Thyroid gland (tissue), 4 donors: ENCODE results near the gene DCUN1D4. TPM values are rescaled to one million over a fixed set of nuclear protein-coding genes. Genes with fewer than 3 reads are reported as not detected.

ENCODE experiments used
- DNase-seq, 2 donors: peaks; one replicate each; pipeline ENCODE4 v3.0.0-alpha.2; 2019
- H3K27ac ChIP-seq, 3 donors: fragments of 200-600 bp; sonication (generic); 1 replicate in 2 of 3; 2 replicates in 1 of 3; pipeline ENCODE4 v1.5.1; 2016 to 2019; ENCODE audit warnings: mild to moderate bottlenecking in 1 of 3, moderate library complexity in 1 of 3
- H3K27me3 ChIP-seq: fragments of 200-600 bp; sonication (generic); one replicate; pipeline ENCODE4 v1.5.1; 2019
- H3K36me3 ChIP-seq, 2 donors: fragments of 200-600 bp; sonication (generic); one replicate each; pipeline ENCODE4 v1.5.1; 2016 to 2019
- H3K4me1 ChIP-seq, 2 donors: fragments of 200-600 bp; sonication (generic); one replicate each; pipeline ENCODE4 v1.5.1; 2017 to 2019
- H3K4me3 ChIP-seq, 3 donors: fragments of 200-600 bp; sonication (generic); replicated peaks in 1 of 3; 1 replicate in 2 of 3; 2 replicates in 1 of 3; pipeline ENCODE4 v1.5.1; 2016; ENCODE audit warnings: mild to moderate bottlenecking in 1 of 3
- H3K9me3 ChIP-seq: fragments of 200-600 bp; sonication (generic); one replicate; pipeline ENCODE4 v1.5.1; 2017
- POLR2A ChIP-seq, 2 donors: fragments of 450-650 bp; IDR thresholded peaks; one replicate each; pipeline ENCODE4 v1.6.1; 2017; ENCODE audit warnings: antibody characterized with exemption in 2 of 2, mild to moderate bottlenecking in 2 of 2, moderate library complexity in 1 of 2
- WGBS, 2 donors: methylation state at CpG; one replicate each; pipeline ENCODE4 v1.1.5; 2017; 5-methylcytosine and 5-hydroxymethylcytosine counted together
- intact Hi-C: fragments of 100-400 bp; cut with DNase I; formaldehyde crosslinking; loops from one replicate; pipeline ENCODE4 v1.15.1; 2023
- total RNA-seq, 4 donors: library from RNA; depleted of rRNA; stranded (reverse); fragments of >200 nt; gene quantifications; one replicate each; pipeline ENCODE4 v1.2.3, GENCODE V29; 2016
- TF ChIP-seq, protein P1 (sequence below), 6 experiments: fragments of 200-600 bp in 3 of 6; fragments of 450-650 bp in 3 of 6; sonication (generic) in 3 of 6; IDR thresholded peaks; one replicate each; pipeline ENCODE4 v1.5.1; 2016 to 2019; ENCODE audit warnings: antibody characterized with exemption in 6 of 6, mild to moderate bottlenecking in 2 of 6, inconsistent platforms in 1 of 6, moderate library complexity in 1 of 6

DCUN1D4 gene
- total RNA-seq, 4 donors from 2014 or later, result 44.6 to 81.4 (median 51.7) TPM

DNA sequence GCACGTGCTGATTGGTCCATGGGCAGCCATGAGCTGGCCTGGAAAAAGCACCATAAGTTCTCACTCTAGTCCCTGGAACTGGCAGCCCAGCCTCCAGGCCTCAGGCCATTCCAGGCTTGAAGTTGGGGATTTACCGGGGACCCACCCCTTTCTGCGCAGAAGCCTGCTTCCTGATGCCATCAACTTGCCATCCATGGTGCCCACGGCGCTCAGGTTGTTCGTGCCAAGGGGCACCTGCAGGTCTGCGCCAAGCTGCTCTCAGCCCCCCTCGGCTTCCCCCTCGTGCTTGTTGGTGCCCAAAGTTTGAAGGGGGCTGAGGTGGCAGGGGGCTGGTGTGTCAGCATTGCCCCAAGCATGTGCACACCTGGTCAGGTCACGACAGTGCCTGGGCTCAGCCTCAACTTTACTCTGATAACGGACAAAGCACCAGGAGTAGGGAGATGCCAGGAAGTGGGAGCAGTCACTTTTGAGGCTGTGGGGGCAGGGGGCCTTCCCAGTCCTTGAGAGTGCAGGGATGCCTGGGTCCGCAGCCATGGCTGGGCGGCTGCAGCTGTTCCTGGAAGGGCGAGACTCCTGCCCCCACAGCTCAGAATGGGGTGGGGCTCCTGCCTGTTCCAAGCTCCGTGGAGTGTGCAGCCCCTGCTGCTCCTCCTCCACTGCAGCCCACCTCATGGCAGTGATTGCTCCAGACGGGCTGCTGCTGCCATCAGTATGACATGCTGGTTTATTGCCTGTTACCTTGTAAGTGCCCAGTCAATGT lies 24.9 kb downstream of the DCUN1D4 start:
- Histone ChIP-seq H3K27me3 (no peaks in the 10 kb centered on the region), H3K36me3 (peaks cover 39 to 43% of the 10 kb centered on the region in 2 donors), H3K4me3 (no peak overlapping the region), H3K9me3 (no peaks in the 10 kb centered on the region), H3K4me1 (no peaks in the 10 kb centered on the region), H3K27ac (no peak overlapping the region)
- no peak for DNase-seq
- intact Hi-C loops, result no loop called here
- WGBS, 2 donors, result 95 to 99% methylated on average over 13 to 16 of the region's 16 CpGs
- TF ChIP-seq, protein P1, sequence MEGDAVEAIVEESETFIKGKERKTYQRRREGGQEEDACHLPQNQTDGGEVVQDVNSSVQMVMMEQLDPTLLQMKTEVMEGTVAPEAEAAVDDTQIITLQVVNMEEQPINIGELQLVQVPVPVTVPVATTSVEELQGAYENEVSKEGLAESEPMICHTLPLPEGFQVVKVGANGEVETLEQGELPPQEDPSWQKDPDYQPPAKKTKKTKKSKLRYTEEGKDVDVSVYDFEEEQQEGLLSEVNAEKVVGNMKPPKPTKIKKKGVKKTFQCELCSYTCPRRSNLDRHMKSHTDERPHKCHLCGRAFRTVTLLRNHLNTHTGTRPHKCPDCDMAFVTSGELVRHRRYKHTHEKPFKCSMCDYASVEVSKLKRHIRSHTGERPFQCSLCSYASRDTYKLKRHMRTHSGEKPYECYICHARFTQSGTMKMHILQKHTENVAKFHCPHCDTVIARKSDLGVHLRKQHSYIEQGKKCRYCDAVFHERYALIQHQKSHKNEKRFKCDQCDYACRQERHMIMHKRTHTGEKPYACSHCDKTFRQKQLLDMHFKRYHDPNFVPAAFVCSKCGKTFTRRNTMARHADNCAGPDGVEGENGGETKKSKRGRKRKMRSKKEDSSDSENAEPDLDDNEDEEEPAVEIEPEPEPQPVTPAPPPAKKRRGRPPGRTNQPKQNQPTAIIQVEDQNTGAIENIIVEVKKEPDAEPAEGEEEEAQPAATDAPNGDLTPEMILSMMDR (IDR thresholded peaks at IDR 0.05), result no peak
- no peak for TF ChIP-seq POLR2A (IDR thresholded peaks at IDR 0.05)

DNA sequence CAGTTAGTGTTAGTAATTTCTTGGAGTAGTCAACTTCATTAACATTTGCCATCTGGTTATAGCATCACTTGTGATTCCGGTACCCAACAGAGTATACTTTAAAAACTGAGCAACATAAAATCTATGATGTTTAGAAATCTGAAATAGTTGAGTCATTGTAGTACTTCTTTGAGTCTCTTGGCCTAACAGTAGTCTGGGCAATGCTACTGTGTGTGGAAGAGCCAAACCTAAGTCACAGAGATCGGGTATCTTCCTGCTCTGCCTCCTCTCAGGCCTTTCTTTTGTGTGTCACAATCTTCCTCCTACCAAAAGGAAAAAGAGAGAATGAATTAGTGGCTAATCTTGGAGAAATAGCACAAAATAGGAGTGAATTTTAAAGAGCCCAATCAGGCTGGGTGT lies 25.5 kb downstream of the DCUN1D4 start:
- TF ChIP-seq, protein P1 (IDR thresholded peaks at IDR 0.05), result no peak
- no peak for TF ChIP-seq POLR2A (IDR thresholded peaks at IDR 0.05)
- DNase-seq, result no peak
- intact Hi-C loops, result no loop called here
- no peak overlapping the region for H3K27ac ChIP-seq
- no peak overlapping the region for H3K4me3 ChIP-seq
- H3K4me1 ChIP-seq, result no peaks in the 10 kb centered on the region
- no peaks in the 10 kb centered on the region for H3K27me3 ChIP-seq
- H3K36me3 ChIP-seq, result peaks cover 37 to 45% of the 10 kb centered on the region in 2 donors
- WGBS, 2 donors, result 96 to 100% methylated on average over 2 of the region's 2 CpGs
- no peaks in the 10 kb centered on the region for H3K9me3 ChIP-seq

DNA sequence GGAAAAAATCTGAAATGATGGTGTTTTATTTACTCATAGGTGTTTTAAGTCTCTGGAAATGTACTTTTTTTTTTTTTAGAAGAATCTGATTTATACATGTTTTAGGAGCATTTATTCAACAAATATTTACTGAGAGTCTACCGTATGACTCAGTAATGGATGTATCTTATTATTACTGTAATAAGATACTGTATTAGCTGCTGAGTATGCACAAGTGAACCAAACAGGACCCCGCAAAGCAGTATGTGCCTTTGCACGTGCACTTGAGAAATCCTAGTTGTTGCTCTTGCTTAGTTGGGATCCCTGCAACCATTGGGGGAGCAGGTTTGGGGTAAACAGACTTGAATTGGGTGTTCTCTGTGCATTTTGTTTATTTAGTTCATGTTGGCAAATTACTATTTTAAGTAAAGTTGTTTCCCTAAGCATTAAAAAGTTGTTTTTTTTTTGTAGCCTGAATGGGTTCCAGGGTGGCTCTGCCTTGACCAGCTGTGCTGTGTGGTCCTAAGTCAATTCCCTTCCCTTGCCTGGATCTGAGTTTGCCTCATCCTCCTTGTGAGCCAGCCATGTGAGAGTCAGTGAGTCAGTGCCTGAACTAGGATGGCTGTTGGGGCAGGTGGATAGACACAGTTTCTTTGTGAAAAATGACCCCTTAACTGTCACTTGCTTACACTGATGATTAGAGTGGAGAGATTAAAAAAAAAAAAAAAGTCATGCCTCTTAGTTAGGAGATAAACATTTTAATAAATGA lies 27.7 kb downstream of the DCUN1D4 start:
- no peaks in the 10 kb centered on the region for H3K9me3 ChIP-seq
- intact Hi-C loops, result no loop called here
- WGBS, 2 donors, result 93 to 97% methylated on average over 3 of the region's 3 CpGs
- TF ChIP-seq, protein P1 (IDR thresholded peaks at IDR 0.05), result no peak
- no peak for TF ChIP-seq POLR2A (IDR thresholded peaks at IDR 0.05)
- no peak overlapping the region for H3K27ac ChIP-seq
- H3K4me3 ChIP-seq, result no peak overlapping the region
- H3K36me3 ChIP-seq, result peaks cover 32 to 43% of the 10 kb centered on the region in 2 donors
- no peak for DNase-seq
- H3K4me1 ChIP-seq, result no peaks in the 10 kb centered on the region
- H3K27me3 ChIP-seq, result no peaks in the 10 kb centered on the region

DNA sequence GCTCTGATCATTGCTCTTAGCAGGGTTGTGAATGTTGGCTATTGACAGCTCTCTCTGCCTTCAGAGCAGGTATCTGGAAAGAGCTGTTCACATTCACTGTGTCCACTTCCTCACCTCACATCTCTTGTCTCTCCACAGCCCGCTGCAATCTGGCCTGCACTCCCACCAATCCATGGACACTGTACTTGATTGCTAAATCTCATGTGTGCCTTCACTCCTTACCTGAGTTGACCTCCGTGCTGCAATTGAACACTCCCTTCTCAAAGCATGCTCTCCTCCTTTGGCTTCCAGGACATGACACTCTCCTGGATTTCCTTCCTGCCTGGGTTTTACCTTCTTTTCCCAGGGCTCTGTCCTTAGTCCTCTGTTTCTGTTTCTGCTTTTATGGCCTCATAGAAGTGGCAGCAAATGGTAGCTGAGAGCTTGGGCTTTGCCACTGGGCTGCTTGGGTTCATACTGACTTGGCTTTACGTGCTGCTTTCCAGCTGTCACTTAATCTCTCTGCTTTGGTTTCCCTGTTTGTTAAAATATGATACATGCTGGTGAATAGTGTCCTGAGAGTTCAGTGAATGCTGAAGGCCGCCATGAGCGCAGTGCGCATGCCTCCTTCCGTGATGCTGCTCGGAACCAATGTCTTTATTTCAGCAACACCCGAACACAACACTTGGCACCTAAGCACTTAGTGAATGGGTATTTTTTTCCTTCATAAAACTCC lies 29.5 kb downstream of the DCUN1D4 start:
- peaks cover 28 to 36% of the 10 kb centered on the region in 2 donors for H3K36me3 ChIP-seq
- H3K27me3 ChIP-seq, result no peaks in the 10 kb centered on the region
- no peak for DNase-seq
- 88 to 95% methylated on average over 9 of the region's 9 CpGs for WGBS, 2 donors
- no peak overlapping the region for H3K4me3 ChIP-seq
- intact Hi-C loops, result no loop called here
- H3K9me3 ChIP-seq, result no peaks in the 10 kb centered on the region
- H3K27ac ChIP-seq, result no peak overlapping the region
- no peaks in the 10 kb centered on the region for H3K4me1 ChIP-seq
- no peak for TF ChIP-seq POLR2A (IDR thresholded peaks at IDR 0.05)
- TF ChIP-seq, protein P1 (IDR thresholded peaks at IDR 0.05), result no peak
